ENCODE data around the gene BCAR1. TPM values are rescaled to one million over a fixed set of nuclear protein-coding genes. Genes with fewer than 3 reads are reported as not detected.
A peak's percentile ranks its signal among the peaks of the same experiment; 100 is the strongest.

BCAR1 gene
- total and polyA plus RNA-seq, 2 experiments from 2014 or later: 37.9 to 140 TPM

DNA sequence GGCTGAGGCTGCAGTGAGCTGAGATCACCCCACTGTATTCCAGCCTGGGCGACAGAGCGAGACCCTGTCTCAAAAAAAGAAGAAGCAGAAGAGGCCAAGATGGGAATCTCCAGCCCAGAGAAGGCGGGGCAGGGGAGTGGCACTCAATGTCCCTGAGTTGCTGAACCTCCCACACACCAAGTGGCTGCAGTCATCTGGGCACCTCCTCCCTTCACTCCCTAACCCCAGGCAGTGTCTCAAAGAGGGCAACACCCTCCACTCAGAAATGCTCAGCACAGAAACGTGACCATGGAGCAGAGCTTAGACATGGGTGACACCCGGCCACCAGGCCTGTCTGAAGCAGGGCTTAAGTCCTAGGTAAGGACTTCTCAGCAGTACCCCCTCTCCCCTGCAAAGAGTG, 36.3 kb upstream of the BCAR1 start:
- no peaks in the 10 kb centered on the region; the same call in none of the 2 replicates for H4K20me1 ChIP-seq (replicated peaks; ENCODE audit: insufficient read depth)
- DNase-seq (ENCODE audit: low spot score): no peak
- H3K4me3 Mint-ChIP-seq: no peak overlapping the region

DNA sequence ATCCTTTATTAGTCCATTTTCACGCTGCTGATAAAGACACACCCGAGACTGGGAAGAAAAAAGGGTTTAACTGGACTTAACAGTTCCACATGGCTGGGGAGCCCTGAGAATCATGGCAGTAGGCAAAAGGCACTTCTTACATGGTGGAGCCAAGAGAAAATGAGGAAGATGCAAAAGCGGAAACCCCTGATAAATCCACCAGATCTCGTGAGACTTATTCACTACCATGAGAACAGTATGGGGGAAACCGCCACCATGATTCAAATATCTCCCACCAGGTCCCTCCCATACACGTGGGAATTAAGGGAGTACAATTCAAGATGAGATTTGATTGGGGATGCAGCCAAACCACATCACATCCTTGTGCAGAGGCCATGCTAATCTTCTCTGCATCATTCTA, 35.0 kb upstream of the BCAR1 start:
- H3F3A ChIP-seq (replicated peaks; ENCODE audit: low read depth): peaks cover 4% of the 10 kb centered on the region; the same call in 1 of the 2 replicates
- no peaks in the 10 kb centered on the region for H3K79me2 ChIP-seq (replicated peaks; ENCODE audit: insufficient read depth)
- peaks cover 4% of the 10 kb centered on the region; the same call in 1 of the 2 replicates for H3K36me3 ChIP-seq (ENCODE audit: insufficient read depth)
- DNase-seq (ENCODE audit: low spot score) (no peak), ATAC-seq (no peak)
- H4K20me1 ChIP-seq (replicated peaks; ENCODE audit: insufficient read depth): no peaks in the 10 kb centered on the region; the same call in 1 of the 2 replicates
- Mint-ChIP-seq H3K27ac (no peak overlapping the region), H3K9me3 (no peaks in the 10 kb centered on the region; the same call in 2 of the 3 replicates), H3K36me3 (ENCODE audit: low read depth) (peaks cover 13% of the 10 kb centered on the region), H3K4me1 (no peaks in the 10 kb centered on the region; the same call in 2 of the 3 replicates), H3K27me3 (ENCODE audit: insufficient read depth, low read depth, poor library complexity) (peaks cover 3% of the 10 kb centered on the region), H3K4me3 (no peak overlapping the region)
- no peak overlapping the region for H2AFZ ChIP-seq
- no peaks in the 10 kb centered on the region for H3K27me3 ChIP-seq (ENCODE audit: insufficient read depth)
- H3K9me2 ChIP-seq (ENCODE audit: insufficient read depth): no peaks in the 10 kb centered on the region
- no peaks in the 10 kb centered on the region for H3K4me1 ChIP-seq (ENCODE audit: insufficient read depth)
- no peak overlapping the region for H3K4me2 ChIP-seq
- H3K27ac ChIP-seq (ENCODE audit: low read depth): no peak overlapping the region
- no peak overlapping the region for H3K4me3 ChIP-seq
- TF ChIP-seq, protein P1, sequence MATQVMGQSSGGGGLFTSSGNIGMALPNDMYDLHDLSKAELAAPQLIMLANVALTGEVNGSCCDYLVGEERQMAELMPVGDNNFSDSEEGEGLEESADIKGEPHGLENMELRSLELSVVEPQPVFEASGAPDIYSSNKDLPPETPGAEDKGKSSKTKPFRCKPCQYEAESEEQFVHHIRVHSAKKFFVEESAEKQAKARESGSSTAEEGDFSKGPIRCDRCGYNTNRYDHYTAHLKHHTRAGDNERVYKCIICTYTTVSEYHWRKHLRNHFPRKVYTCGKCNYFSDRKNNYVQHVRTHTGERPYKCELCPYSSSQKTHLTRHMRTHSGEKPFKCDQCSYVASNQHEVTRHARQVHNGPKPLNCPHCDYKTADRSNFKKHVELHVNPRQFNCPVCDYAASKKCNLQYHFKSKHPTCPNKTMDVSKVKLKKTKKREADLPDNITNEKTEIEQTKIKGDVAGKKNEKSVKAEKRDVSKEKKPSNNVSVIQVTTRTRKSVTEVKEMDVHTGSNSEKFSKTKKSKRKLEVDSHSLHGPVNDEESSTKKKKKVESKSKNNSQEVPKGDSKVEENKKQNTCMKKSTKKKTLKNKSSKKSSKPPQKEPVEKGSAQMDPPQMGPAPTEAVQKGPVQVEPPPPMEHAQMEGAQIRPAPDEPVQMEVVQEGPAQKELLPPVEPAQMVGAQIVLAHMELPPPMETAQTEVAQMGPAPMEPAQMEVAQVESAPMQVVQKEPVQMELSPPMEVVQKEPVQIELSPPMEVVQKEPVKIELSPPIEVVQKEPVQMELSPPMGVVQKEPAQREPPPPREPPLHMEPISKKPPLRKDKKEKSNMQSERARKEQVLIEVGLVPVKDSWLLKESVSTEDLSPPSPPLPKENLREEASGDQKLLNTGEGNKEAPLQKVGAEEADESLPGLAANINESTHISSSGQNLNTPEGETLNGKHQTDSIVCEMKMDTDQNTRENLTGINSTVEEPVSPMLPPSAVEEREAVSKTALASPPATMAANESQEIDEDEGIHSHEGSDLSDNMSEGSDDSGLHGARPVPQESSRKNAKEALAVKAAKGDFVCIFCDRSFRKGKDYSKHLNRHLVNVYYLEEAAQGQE (IDR thresholded peaks at IDR 0.05; ENCODE audit: unreplicated experiment): no peak
- TF ChIP-seq POLR2AphosphoS5 (IDR thresholded peaks at IDR 0.05; ENCODE audit: low read depth): no peak
- TF ChIP-seq EZH2phosphoT487 (IDR thresholded peaks at IDR 0.05; ENCODE audit: unreplicated experiment): no peak
- no peak for TF ChIP-seq JUNB (IDR thresholded peaks at IDR 0.05; ENCODE audit: unreplicated experiment)
- TF ChIP-seq, protein P2, sequence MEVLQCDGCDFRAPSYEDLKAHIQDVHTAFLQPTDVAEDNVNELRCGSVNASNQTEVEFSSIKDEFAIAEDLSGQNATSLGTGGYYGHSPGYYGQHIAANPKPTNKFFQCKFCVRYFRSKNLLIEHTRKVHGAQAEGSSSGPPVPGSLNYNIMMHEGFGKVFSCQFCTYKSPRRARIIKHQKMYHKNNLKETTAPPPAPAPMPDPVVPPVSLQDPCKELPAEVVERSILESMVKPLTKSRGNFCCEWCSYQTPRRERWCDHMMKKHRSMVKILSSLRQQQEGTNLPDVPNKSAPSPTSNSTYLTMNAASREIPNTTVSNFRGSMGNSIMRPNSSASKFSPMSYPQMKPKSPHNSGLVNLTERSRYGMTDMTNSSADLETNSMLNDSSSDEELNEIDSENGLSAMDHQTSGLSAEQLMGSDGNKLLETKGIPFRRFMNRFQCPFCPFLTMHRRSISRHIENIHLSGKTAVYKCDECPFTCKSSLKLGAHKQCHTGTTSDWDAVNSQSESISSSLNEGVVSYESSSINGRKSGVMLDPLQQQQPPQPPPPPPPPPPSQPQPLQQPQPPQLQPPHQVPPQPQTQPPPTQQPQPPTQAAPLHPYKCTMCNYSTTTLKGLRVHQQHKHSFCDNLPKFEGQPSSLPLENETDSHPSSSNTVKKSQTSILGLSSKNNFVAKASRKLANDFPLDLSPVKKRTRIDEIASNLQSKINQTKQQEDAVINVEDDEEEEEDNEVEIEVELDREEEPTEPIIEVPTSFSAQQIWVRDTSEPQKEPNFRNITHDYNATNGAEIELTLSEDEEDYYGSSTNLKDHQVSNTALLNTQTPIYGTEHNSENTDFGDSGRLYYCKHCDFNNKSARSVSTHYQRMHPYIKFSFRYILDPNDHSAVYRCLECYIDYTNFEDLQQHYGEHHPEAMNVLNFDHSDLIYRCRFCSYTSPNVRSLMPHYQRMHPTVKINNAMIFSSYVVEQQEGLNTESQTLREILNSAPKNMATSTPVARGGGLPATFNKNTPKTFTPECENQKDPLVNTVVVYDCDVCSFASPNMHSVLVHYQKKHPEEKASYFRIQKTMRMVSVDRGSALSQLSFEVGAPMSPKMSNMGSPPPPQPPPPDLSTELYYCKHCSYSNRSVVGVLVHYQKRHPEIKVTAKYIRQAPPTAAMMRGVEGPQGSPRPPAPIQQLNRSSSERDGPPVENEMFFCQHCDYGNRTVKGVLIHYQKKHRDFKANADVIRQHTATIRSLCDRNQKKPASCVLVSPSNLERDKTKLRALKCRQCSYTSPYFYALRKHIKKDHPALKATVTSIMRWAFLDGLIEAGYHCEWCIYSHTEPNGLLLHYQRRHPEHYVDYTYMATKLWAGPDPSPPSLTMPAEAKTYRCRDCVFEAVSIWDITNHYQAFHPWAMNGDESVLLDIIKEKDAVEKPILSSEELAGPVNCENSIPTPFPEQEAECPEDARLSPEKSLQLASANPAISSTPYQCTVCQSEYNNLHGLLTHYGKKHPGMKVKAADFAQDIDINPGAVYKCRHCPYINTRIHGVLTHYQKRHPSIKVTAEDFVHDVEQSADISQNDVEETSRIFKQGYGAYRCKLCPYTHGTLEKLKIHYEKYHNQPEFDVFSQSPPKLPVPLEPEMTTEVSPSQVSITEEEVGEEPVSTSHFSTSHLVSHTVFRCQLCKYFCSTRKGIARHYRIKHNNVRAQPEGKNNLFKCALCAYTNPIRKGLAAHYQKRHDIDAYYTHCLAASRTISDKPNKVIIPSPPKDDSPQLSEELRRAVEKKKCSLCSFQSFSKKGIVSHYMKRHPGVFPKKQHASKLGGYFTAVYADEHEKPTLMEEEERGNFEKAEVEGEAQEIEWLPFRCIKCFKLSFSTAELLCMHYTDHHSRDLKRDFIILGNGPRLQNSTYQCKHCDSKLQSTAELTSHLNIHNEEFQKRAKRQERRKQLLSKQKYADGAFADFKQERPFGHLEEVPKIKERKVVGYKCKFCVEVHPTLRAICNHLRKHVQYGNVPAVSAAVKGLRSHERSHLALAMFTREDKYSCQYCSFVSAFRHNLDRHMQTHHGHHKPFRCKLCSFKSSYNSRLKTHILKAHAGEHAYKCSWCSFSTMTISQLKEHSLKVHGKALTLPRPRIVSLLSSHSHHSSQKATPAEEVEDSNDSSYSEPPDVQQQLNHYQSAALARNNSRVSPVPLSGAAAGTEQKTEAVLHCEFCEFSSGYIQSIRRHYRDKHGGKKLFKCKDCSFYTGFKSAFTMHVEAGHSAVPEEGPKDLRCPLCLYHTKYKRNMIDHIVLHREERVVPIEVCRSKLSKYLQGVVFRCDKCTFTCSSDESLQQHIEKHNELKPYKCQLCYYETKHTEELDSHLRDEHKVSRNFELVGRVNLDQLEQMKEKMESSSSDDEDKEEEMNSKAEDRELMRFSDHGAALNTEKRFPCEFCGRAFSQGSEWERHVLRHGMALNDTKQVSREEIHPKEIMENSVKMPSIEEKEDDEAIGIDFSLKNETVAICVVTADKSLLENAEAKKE (CRISPR knock-in tag; IDR thresholded peaks at IDR 0.05): no peak
- no peak for TF ChIP-seq ZNF331 (CRISPR knock-in tag; IDR thresholded peaks at IDR 0.05; ENCODE audit: low read depth)
- TF ChIP-seq, protein P3, sequence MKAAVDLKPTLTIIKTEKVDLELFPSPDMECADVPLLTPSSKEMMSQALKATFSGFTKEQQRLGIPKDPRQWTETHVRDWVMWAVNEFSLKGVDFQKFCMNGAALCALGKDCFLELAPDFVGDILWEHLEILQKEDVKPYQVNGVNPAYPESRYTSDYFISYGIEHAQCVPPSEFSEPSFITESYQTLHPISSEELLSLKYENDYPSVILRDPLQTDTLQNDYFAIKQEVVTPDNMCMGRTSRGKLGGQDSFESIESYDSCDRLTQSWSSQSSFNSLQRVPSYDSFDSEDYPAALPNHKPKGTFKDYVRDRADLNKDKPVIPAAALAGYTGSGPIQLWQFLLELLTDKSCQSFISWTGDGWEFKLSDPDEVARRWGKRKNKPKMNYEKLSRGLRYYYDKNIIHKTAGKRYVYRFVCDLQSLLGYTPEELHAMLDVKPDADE (IDR thresholded peaks at IDR 0.05): no peak
- no peak for TF ChIP-seq ZNF114 (CRISPR knock-in tag; IDR thresholded peaks at IDR 0.05)
- TF ChIP-seq NANOG (IDR thresholded peaks at IDR 0.05; ENCODE audit: borderline replicate concordance): no peak

More for the DNA sequence above, 36.3 kb upstream of the BCAR1 start:
- H3K27me3 ChIP-seq (ENCODE audit: insufficient read depth): no peaks in the 10 kb centered on the region
- peaks cover 3% of the 10 kb centered on the region for H3K27me3 Mint-ChIP-seq (ENCODE audit: insufficient read depth, low read depth, poor library complexity)
- H3K4me1 ChIP-seq (ENCODE audit: insufficient read depth): no peaks in the 10 kb centered on the region
- H3K9me2 ChIP-seq (ENCODE audit: insufficient read depth): no peaks in the 10 kb centered on the region
- H3K36me3 Mint-ChIP-seq (ENCODE audit: low read depth): peaks cover 19% of the 10 kb centered on the region
- TF ChIP-seq, protein P3 (IDR thresholded peaks at IDR 0.05): no peak
- H3K27ac ChIP-seq (ENCODE audit: low read depth): no peak overlapping the region
- no peaks in the 10 kb centered on the region; the same call in 2 of the 3 replicates for H3K9me3 Mint-ChIP-seq
- no peaks in the 10 kb centered on the region for H3K79me2 ChIP-seq (replicated peaks; ENCODE audit: insufficient read depth)
- no peak overlapping the region for H2AFZ ChIP-seq
- no peaks in the 10 kb centered on the region; the same call in 2 of the 3 replicates for H3K4me1 Mint-ChIP-seq
- no peak overlapping the region for H3K4me3 ChIP-seq
- peaks cover 3% of the 10 kb centered on the region; the same call in 1 of the 2 replicates for H3F3A ChIP-seq (replicated peaks; ENCODE audit: low read depth)
- 0 out of 3 replicates have a peak, but pooled peaks have one; percentile 23 for ATAC-seq
- H3K27ac Mint-ChIP-seq: no peak overlapping the region
- H3K4me2 ChIP-seq: no peak overlapping the region
- H3K36me3 ChIP-seq (ENCODE audit: insufficient read depth): peaks cover 10% of the 10 kb centered on the region; the same call in 1 of the 2 replicates
